ENCODE measurements around the gene AP3B1. TPM values are rescaled to one million over a fixed set of nuclear protein-coding genes. Genes with fewer than 3 reads are reported as not detected.
A peak's percentile ranks its signal among the peaks of the same experiment; 100 is the strongest.

AP3B1 gene
- total RNA-seq, 4 donors from 2014 or later = 52.6 to 74.3 (median 58.9) TPM

- Histone ChIP-seq H3K9me3 (no peaks in the 10 kb centered on the region), H3K27me3 (no peaks in the 10 kb centered on the region), H3K27ac (no peak overlapping the region), H3K4me3 (no peak overlapping the region), H3K36me3 (no peaks in the 10 kb centered on the region), H3K4me1 (no peaks in the 10 kb centered on the region)
- no peak for DNase-seq
- TF ChIP-seq POLR2A (IDR thresholded peaks at IDR 0.05) (no peak), CTCF (IDR thresholded peaks at IDR 0.05) (no peak)
Measured at GRCh38 chr5:78271766-78272165, 22.7 kb downstream of the AP3B1 start.

DNA sequence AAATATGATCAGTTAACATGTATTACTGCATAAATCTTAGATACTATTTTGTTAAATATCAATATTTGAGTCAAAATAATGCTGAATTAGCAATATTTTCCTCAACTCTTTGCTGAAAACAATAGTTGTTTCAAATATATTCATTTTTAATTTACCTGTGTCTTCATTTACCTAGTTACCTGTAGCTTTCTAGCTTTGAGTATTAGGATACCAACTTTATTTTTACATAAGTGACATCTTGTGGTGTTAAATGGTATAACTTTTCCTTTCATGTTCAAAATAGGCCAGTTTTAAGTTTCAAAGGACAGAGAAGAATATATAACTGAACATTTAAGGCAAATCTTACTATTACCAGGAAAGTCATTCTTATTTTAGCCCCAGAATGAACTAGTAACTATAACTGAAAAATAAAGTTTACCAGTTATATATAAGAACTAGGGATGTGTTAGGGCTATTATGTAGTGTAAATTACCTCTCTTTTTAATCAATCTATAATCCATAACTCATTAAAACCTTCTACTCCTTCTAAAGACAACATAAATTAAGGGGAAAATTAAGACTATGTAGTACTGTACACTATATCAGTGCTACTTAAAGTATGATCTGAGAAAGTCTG lies 25.3 kb downstream of the AP3B1 start:
- Histone ChIP-seq H3K4me1 (no peaks in the 10 kb centered on the region), H3K36me3 (peaks cover 0 to 16% (median 0%) of the 10 kb centered on the region in 3 donors), H3K27me3 (no peaks in the 10 kb centered on the region), H3K27ac (no peak overlapping the region), H3K9me3 (no peaks in the 10 kb centered on the region), H3K4me3 (no peak overlapping the region)
- no peak for DNase-seq
- TF ChIP-seq CTCF (IDR thresholded peaks at IDR 0.05) (peak; percentile 40 to 68 (median 58)), POLR2A (IDR thresholded peaks at IDR 0.05) (no peak)

- H3K9me3 ChIP-seq = no peaks in the 10 kb centered on the region
- H3K4me3 ChIP-seq = no peak overlapping the region
- no peak for DNase-seq
- no peaks in the 10 kb centered on the region for H3K4me1 ChIP-seq
- no peak overlapping the region for H3K27ac ChIP-seq
- no peak for TF ChIP-seq POLR2A (IDR thresholded peaks at IDR 0.05)
- TF ChIP-seq CTCF (IDR thresholded peaks at IDR 0.05) = no peak
- H3K36me3 ChIP-seq = peaks cover 0 to 24% (median 0%) of the 10 kb centered on the region in 3 donors
- H3K27me3 ChIP-seq = no peaks in the 10 kb centered on the region
Measured at GRCh38 chr5:78268356-78268755, 26.1 kb downstream of the AP3B1 start.

DNA sequence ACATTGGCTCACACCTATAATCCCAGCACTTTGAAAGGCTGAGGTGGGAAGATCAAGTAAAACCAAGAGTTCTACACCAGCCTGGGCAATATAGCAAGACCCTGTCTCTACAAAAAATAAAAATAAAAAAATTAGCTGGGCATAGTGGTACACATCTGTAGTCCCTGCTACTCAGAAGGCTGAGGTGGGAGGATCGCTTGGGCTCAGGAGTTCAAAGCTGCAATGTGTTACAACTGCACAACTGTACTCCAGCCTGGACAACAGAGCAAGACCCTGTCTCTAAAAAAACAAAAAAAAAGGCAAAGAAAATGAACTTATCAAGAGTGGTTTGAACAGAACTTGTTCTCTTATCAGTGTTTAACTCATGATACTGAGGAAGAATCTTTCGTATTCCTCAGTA lies 29.3 kb downstream of the AP3B1 start:
- no peaks in the 10 kb centered on the region for H3K4me1 ChIP-seq
- H3K4me3 ChIP-seq = no peak overlapping the region
- no peak for TF ChIP-seq CTCF (IDR thresholded peaks at IDR 0.05)
- TF ChIP-seq POLR2A (IDR thresholded peaks at IDR 0.05) = no peak
- peaks cover 0 to 28% (median 0%) of the 10 kb centered on the region in 3 donors for H3K36me3 ChIP-seq
- no peaks in the 10 kb centered on the region for H3K27me3 ChIP-seq
- no peak for DNase-seq
- no peaks in the 10 kb centered on the region for H3K9me3 ChIP-seq
- H3K27ac ChIP-seq = no peak overlapping the region

GRCh38 chr5:78264600-78264999 lies 29.9 kb downstream of the AP3B1 start:
- H3K4me3 ChIP-seq = no peak overlapping the region
- no peaks in the 10 kb centered on the region for H3K27me3 ChIP-seq
- no peaks in the 10 kb centered on the region for H3K9me3 ChIP-seq
- no peaks in the 10 kb centered on the region for H3K4me1 ChIP-seq
- TF ChIP-seq CTCF (IDR thresholded peaks at IDR 0.05) (no peak), POLR2A (IDR thresholded peaks at IDR 0.05) (no peak)
- peaks cover 0 to 28% (median 0%) of the 10 kb centered on the region in 3 donors for H3K36me3 ChIP-seq
- no peak overlapping the region for H3K27ac ChIP-seq
- DNase-seq = no peak

GRCh38 chr5:78260771-78261170 lies 33.7 kb downstream of the AP3B1 start:
- H3K4me3 ChIP-seq = no peak overlapping the region
- no peak for DNase-seq
- no peaks in the 10 kb centered on the region for H3K27me3 ChIP-seq
- no peaks in the 10 kb centered on the region for H3K4me1 ChIP-seq
- TF ChIP-seq POLR2A (IDR thresholded peaks at IDR 0.05) (no peak), CTCF (IDR thresholded peaks at IDR 0.05) (no peak)
- no peak overlapping the region for H3K27ac ChIP-seq
- peaks cover 0 to 24% (median 0%) of the 10 kb centered on the region in 3 donors for H3K36me3 ChIP-seq
- no peaks in the 10 kb centered on the region for H3K9me3 ChIP-seq

Measured in Peyer's patch (tissue), 4 donors.